Activated CD4-positive, CD25-positive, alpha-beta regulatory T cell treated with anti-CD3 and anti-CD28 coated beads, Interleukin-2, amount 50 U/mL, for 24 hours (primary cell): Measurements from ENCODE around the gene ANKRD13B.

ENCODE experiments used
- ATAC-seq, 2 donors: fragments of 150-1000 bp; cut with Tn5 transposase; one replicate each; pipeline ENCODE4 v1.10.0; 2021; ENCODE audit warnings: mild to moderate bottlenecking in 1 of 2, moderate library complexity in 1 of 2

ANKRD13B gene

DNA sequence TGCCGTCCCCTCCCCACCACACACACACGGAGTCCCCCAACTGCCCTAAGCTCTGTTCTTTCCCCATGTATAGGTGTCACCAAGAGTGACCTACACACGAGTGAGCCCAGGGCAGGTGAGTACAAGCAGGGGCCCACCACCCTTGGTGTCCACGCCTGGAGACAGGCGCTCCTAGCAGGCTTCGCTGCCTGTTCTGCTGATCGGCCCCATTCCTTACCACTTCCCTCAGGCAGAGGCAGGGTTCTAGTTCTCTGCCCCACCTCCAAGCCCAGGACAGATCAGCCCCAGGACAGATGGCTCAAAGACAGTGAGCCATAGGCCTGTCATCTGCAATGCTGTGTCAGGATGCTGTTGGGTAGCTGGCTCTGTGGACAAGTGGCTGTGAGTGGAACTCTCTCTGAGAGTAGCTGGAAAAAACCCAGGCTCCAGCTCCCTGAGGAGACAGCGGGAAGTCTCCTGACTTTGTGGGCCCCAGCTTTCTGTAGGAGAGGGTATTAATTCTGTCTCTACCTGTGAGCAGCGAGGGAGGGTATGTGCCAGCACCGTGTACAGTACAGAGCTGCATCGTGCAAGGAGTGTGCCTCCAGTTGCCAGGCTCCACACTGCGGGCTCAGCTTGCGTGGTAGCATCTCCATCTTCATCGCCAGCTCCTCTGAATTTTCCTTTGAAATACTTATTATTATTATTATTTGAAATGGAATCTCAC, 23.5 kb upstream of the ANKRD13B start:
- ATAC-seq = no peak

DNA sequence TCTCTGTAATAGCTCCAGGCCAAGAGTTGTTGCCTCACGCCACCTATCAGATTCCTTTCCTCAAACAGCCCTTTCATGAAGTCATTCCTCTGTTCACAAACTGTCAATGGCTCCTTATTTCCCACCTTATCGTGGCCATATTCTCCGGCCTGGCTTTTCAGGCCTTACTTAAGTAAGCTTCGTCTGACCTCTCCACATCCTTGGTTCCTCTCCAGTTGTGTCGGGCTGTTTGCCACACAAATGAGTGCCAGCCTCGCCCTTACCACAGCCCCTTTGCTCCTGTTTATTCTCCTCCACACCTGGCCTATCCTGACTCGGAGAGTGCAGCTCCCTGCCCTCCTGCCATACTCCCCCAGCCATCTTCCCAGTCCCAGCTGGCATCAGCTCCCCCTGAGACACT, 22.4 kb upstream of the ANKRD13B start:
- ATAC-seq = no peak

DNA sequence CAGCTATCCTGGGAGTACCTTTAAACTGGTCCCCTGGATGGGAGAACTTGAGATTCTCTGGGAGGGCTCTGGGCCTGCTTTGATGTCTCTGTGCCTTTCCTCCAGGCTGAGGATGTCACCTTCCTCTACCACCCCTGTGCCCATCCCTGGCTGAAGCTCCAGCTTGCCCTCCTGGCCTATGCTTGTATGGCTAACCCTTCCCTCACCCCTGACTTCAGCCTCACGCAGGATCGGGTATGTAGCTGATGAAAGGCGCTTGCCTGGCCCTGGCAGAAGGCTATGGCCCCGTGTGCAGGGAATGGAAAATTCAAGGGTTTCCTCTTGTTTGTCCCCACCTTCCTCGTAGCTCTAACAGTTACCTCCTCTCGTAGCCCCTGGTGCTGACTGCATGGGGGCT, 21.4 kb upstream of the ANKRD13B start:
- ATAC-seq = no peak

DNA sequence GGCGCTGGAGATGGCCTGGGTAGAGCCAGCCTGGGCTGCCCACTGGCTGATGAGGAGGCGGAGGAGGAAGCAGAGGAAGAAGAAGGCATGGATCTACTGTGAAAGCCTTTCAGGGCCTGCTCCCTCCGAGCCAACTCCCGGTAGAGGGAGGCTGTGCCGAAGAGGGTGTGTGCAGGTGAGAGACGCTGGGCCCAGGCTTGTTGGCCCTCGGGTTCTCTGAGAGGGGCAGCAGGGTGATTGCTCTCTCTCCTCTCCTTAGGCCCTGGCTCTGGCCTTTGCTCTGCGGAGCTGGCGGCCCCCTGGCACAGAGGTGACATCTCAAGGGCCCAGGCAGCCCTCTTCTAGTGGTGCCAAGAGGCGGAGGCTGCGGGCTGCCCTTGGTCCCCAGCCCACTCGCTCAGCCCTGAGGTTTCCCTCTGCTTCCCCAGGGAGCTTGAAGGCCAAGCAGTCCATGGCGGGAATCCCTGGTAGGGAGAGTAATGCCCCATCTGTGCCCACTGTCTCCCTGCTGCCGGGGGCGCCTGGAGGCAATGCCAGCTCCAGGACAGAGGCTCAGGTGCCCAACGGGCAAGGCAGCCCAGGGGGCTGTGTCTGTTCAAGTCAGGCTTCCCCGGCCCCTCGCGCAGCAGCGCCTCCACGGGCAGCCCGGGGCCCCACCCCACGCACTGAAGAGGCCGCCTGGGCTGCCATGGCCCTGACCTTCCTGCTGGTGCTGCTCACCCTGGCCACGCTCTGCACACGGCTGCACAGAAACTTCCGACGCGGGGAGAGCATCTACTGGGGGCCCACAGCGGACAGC, 20.9 kb upstream of the ANKRD13B start:
- ATAC-seq = no peak

DNA sequence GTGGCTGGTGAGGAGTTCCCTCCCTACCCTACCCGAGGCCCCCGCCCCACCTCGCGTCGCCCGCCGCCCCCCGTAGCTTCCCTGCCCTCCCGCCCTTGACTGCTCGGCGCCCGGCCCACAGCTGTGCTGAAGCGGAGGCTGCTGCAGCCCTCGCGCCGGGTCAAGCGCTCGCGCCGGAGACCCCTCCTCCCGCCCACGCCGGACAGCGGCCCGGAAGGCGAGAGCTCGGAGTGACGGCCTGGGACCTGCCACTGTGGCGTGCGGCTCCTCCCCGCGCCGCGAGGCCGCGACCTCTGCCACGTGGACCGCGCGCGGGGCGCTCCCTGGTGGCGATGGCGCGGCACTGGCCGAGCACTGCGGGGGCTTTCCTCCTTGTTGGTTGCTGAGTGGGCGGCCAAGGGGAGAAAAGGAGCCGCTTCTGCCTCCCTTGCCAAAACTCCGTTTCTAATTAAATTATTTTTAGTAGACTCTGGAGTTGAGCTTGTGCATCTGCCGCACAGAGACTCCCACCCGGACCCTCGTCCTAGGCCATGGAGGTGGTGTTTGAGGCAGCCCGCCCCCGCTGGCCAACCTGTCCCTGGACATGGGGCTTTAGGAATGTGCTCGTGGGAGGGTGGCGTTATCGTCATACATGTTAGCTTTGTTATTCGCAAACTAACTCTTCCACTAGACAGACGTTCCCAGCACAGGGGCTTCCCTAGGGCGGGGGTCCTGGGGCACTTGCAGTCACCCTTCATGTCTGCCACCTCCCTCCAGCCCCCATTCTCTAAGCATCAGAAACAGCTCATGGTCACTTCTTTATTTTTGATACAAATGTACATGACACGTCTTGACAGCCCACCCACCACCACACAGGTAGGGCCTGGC, 20.0 kb upstream of the ANKRD13B start:
- peak; percentile 29 to 37 for ATAC-seq

DNA sequence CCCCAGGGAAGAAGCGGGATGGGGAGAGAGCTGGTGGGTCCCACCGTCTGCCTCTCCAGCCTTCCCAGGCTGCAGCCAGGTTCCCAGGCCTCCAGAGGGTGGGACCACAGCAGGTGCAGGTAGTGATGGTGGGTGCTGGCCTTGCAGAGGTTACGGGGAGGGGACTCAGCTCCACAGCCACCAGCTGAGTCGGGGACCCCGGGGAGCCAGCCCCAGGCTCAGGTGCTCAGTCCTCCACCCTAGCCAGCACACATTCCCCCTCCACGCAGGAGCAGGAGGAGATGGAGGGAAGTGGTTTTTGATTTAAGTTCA, 19.4 kb upstream of the ANKRD13B start:
- no peak for ATAC-seq

DNA sequence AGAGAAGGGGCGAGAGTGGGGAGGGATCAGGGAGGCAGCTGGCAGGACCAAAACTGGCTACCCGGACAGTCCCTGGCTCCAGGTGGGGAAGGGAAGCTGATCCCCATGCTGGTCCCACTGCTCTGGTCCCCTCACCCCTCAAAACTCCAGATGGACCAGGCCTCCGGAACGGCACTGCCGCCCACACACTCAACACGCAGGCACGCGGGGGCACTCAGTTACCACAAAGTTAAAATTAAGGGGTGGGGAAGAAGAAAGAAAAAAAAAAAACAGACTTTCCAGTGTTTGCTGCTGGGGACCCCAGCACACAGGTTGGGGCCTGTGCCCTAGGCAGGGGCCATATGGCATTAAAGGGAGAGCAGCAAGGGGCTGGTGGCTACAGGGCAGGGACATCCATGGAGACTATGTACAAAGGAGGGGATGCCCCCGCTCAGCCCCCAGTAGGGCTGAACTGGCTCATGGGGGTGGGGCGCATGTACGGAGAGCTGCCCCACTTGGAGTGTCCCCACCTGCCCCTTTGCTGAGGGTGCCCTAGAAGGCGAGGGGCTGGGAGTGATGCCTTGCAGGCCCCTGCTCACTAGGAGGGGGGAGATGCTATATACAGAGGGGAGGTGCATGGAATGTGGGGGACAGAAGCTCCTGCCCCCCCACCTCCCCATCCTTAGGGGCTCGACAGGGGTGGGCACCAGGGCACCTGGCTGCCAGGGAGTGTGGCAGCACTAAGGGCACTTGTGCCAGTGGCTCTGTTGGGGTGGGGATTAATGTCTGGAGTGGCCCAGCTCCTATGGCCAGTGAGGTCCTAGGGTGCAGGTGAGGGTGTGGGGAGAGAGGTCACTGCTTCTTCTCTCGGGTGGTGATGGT, 18.8 kb upstream of the ANKRD13B start:
- ATAC-seq = no peak

DNA sequence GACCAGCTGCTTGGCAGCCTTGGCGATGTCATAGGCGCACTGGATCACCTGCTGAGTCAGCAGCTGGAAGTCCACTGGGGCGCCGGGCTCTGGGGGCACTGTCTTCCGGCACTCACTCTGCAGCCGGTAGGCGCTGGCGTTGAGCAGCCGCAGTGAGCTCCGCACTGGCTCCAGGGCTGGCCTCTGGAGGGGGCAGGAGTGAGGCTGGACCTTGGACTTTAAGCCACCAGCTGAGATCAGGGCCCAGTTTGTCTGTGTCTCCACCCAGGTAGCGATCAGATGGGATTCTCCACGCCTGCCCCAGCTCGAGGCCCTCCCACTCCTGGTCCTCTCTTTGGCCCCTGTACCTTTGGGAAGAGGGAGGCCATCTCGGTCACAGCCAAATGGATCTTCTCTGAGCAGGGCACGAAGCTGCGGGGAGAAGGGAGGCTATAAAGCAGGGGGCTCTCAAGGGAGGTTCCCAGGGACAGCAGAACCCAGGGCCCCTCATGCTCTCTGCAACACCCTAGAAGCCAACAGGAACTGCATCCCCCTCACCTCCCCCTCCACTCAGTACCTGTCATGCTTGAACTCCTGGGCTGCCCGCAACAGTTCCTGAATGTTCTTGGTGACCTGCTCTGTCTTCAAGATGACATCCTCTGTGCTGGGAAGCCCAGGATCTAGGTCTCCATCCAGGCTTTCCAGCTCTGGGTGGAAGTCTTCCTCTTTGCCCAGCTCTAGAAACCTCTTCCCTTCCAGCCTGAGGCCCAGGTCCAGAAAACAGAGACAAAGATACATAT, 18.0 kb upstream of the ANKRD13B start:
- ATAC-seq = no peak

DNA sequence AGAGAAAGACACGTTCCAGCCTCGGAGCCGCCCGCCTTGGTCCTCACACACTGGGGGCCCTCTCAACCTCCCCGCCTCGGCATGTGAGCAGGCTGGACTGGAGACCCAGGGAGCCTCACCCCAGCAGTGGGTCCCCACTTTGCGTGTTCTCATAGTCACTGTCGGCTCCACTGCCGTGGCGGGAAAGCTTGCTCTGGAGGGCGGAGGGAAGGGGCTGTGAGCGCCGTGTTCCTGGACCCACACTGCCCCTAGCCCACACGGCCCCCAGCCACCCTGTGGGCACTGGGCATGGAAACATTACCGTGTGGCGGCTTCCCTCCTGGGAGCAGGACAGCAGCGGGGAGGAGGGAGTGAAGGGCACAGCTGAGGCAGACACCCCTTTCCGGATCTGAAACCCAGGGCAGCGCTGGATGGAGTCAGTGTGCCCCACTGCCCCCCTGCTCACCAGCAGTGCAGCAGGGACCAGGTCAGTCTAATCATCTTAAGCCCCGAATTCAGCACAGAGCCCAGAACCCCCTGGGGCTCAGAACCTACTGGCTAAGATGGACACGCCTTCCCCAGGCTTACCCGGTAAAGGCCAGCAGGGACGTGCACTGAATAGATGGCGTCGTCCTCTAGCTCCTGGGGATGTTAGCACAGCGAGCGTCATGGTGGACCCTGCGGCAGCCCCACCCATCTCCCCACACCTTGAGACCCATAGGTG, 17.3 kb upstream of the ANKRD13B start:
- ATAC-seq = no peak

DNA sequence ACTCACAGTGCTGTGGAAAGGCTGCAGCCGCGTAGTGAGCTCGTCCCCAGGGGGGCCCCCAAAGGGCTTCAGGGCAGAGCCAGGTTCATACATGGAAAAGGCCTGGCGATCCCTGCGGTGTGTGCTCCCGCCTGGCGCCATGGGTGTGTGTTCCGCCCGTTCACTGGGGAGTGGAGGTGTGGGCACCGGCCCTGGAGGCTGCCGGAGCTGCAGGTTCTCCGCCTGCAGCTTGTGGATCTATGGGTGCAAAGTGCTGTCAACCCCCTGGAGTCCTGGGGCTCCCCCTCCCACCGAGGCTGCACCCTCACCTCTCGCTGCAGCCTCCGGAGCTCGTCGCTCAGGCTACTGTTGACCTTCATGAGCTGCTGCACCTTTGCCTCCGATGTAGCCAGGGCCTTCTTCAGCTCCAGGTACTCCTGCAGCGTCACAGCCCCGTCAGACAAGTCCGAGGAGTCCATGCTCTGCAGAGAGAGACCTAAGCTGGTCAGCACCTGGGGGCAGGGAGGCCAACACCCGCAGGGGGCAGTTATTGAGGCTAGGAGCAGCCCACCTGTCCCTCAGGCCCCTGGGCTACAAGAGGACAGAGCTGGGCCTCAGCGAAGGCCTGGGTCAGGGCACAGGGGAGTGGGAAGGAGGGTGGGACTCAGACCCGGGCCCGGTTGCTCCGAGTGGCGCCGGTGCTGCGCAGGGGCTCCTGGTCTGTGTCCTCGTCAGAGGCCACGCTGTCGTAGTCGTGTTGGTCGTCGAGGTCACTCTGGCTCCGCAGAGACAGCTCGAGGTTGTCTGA, 16.5 kb upstream of the ANKRD13B start:
- no peak for ATAC-seq

DNA sequence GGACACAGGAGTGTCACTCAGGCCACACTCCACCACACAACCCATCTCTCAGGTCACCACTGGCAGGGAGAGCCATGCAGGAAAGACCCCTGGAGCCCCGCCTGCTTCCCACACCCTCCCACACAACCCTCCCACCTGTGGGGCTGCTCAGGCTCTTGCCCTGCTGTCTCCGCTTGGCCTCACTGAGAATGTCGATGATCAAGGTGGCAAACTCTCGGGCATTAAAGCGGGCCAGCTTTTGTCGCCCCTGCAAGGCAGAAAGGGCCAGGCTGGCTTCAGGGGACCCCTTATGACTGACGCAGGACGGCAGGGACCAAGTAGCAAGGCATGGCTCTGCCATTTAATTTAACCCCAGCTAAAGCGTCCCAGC, 15.9 kb upstream of the ANKRD13B start:
- ATAC-seq = no peak

DNA sequence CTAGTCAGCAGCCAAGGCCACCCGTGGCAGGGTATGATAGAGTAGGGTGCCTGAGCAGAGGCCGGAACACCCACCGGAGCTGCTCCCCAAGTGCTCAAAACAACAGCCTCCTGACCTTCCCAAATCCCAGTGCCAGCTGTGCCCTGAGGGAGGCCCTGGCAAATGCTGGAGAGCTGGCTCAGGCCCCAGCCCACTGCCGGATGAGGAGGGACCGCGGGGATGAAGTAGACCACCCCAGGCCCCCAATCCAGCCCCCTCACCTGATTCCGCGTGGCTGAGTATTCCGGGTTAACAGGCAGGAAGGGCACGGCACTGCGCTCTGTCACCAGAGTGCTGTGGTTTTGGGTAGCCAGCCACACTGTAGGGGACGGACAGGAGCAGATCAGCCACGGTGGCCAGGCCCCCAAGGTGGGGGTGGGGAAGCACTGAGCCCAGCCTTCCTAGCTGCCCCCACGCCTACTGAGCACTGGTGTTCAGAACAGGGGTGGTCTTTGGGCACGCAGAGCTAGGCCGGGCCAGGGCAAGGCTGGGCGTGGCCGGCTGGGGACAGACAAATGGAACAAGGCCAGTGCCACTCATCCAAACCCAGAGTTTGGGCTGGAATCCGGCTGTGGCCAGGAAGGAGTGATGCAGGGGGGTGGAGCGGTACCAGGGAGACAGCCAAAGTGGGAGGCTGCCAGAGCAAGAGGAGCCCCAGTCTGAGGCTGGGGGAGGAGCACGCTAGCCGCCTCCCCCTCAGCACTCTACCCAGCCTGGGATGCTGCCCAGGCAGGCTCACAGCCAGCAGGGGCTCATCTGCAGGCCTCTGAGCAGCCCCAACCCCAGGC, 15.3 kb upstream of the ANKRD13B start:
- ATAC-seq = no peak

DNA sequence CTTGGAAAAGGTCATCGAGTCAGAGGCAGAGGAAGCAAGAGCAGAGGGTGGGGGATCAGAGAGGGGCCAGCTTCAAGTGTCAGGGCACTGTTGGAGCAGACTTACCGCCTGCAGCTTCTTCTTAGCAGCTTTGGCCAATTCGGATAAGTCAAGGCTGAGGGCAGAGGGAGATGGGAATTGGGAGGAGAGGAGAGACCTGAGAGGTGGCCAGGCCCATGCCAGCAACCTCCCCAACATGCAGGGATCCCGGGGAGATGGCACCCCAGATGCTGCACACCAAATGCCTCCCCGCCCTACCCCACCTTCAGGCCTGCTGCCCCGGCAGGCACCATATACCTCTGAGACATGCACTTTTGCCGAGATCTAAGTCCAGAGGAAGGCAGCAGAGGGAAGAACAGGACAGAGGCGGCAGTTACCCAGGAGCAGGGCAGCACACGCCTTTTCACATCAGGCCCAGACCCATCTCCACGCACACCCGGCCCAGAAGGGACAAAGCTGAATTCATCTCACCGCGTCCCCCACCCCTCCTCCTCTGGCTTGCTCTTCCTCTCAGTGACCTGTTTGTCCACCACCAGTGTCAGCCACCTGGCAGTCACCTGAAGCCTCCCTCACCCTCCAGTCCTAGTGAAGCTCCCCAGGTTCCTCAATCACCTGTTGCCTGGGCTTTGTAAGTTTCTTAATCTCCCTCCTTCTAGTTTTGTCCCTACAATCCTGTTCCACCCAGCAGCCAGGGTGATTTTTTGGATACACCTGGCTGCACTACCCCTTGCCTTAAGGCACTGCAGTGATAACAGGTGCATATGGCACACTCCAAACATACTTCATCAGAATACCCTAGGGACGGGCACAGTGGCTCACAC, 14.1 kb upstream of the ANKRD13B start:
- no peak for ATAC-seq

DNA sequence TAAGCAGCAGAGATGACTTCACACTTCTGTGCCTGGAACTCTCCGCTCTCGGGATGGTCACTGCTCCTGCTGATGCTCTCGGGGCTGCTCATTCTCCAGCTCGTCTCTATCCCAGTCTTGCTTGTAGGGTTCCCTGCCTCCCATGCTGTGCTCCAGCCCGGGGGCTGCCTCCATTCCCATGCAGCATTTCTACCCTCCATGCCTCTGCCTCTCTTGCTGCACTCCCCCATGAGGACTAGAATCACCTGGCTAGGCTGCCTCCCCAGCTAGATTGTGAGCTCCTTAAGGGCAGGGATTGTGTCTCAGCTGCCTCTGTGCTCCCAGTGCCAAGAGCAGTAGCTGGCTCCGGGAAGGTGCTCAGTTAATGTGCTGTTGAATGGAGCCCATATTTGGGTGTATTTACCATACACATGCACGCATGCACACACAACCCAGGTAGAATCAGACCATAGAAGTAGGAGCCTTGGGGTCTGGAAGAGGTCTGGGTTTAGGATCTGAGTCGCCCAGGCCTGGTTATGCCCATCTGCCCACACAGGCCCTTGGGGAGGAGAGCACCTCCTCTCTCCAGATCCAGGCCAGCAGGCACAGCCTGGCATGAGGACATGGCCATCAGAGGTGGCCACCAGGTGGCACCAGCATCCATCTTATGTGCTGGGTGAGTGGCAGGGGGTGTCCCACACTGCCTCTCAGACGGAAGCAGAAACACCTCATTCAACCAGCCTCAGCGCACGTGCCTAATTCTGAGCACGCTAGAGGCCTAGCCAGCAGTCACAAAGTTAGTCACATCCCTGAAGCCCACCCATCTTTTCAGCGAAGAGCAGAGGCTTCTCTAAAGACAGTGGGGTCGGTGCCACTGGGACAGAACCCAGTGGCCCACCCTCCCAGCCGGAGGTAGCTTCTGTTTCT, 12.8 kb upstream of the ANKRD13B start:
- peak; percentile 96 to 98 for ATAC-seq

DNA sequence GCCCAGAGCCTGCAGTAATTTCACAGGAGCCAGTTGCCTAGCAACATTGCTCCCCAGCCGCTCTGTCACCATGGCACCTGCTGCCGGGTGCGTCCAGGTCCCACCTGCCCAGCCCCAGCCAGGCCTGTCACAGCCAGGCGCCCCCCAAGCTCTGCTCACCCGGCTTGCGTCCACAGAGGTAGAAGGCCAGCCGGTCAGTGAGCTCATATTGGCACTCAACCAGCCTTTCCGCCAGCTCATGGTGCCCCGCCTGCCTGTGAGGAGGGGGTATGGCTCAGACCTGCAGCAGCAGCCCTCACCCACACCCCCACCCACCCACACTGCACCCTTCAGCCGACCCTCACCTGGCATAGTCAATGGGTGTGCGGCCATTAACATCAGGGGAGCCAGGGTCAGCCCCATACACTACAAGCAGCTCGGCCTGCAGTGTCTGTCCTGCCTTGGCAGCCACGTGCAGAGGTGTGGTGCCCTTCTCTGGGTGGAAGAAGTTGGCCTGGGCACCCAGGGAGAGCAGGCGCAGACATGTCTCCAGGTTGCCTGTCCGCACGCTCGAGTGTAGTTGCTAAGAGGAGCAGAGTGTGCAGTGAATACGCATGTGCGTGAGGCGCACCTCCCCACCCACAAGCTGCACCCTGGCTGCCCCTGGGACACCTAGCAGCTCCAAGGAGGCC, 11.2 kb upstream of the ANKRD13B start:
- no peak for ATAC-seq

DNA sequence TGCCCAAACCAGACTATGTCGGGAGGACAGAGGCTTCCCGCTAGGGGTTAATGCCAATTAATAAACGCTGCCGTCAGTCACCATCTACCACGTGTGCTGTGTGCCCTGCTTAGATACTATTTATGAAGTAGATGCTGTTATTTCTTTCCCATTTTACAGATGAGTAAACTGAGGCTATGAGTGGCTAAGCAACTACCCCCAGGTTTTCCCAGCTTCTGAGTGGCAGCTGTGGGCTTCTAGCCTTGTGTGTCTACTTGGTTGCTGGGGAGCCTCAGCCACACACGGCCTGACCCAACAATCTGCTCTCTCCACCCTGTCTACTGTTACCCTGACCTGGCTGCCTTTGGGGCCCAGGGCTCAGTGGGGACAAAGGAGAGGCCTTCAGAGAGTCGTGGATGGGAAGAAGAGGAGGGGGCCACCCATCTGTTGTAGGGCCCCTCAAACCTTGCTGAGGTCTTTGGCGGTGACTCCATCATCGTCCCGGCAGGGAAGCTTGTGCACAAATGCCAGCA, 10.6 kb upstream of the ANKRD13B start:
- ATAC-seq = no peak

DNA sequence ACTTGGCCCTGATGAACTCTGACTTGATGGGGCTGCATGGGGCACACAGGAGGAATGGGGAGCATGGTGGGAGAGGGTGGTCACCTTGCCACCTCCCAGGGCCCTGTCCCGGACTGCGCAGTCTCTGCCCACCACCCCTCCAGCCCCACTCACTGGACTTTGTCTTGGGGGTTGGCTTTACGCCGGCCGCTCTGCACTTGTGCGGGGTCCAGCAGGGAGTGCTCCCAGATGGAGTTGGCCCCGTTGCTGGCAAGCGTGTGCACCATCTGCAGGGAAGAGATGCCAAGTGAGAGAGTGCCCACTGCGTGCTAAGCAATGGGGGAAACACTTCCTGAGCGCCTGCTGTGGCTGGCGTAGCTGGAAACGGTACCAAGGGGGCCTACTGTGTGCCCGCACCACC, 10.2 kb upstream of the ANKRD13B start:
- no peak for ATAC-seq
